ENCODE measurements around the gene ANP32B. TPM values are rescaled to one million over a fixed set of nuclear protein-coding genes. Genes with fewer than 3 reads are reported as not detected.
A peak's percentile ranks its signal among the peaks of the same experiment; 100 is the strongest.
"Not testable (repeated sequence)": the region's sequence is repeated elsewhere in the genome, so short reads cannot be mapped to it uniquely, and the experiment has no call there.

ANP32B gene
- total RNA-seq, 2 donors from 2014 or later, result 143 to 158 TPM

GRCh38 chr9:98010445-98010844 is 27.3 kb downstream of the ANP32B start:
- ATAC-seq, result peak; percentile 55
- peak overlapping the region; percentile 94 for H3K27ac Mint-ChIP-seq
- peaks cover 12% of the 10 kb centered on the region for H3K36me3 Mint-ChIP-seq (ENCODE audit: low read depth)
- peaks cover 9% of the 10 kb centered on the region for H3K4me1 Mint-ChIP-seq
- no peaks in the 10 kb centered on the region for H3K9me3 ChIP-seq (ENCODE audit: control insufficient read depth, low read length, poor library complexity, severe bottlenecking)
- no peaks in the 10 kb centered on the region for H3K27me3 Mint-ChIP-seq
- no peak overlapping the region for H3K4me3 Mint-ChIP-seq
- no peak for DNase-seq

DNA sequence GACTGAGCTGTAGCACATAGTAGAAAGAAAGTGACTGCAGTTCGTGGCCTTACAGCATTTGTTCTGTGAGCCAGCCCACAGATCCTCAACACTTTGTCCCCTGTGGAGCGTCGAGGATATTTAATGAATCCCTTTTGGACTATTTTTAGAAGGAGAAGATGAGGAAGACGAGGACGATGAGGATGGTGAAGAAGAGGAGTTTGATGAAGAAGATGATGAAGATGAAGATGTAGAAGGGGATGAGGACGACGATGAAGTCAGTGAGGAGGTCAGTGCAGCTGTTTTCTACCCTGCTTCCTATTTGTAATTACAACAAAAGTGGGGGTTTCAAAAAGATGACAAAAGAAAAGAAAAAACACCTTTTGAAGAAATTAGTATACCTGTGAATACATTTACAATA is 28.0 kb downstream of the ANP32B start:
- H3K27me3 Mint-ChIP-seq, result no peaks in the 10 kb centered on the region
- H3K27ac Mint-ChIP-seq, result peak overlapping the region; percentile 83
- H3K4me1 Mint-ChIP-seq, result peaks cover 9% of the 10 kb centered on the region
- H3K36me3 Mint-ChIP-seq (ENCODE audit: low read depth), result peaks cover 14% of the 10 kb centered on the region
- DNase-seq, result no peak
- no peak for ATAC-seq
- no peaks in the 10 kb centered on the region for H3K9me3 ChIP-seq (ENCODE audit: control insufficient read depth, low read length, poor library complexity, severe bottlenecking)
- no peak overlapping the region for H3K4me3 Mint-ChIP-seq

- H3K4me3 Mint-ChIP-seq, result no peak overlapping the region
- DNase-seq, result no peak
- H3K27ac Mint-ChIP-seq, result no peak overlapping the region
Observed at GRCh38 chr9:98016137-98016680, 33.1 kb downstream of the ANP32B start.

GRCh38 chr9:98017306-98017705 is 34.2 kb downstream of the ANP32B start:
- Mint-ChIP-seq H3K27me3 (no peaks in the 10 kb centered on the region), H3K4me3 (no peak overlapping the region), H3K36me3 (ENCODE audit: low read depth) (peaks cover 16% of the 10 kb centered on the region), H3K27ac (peak overlapping the region; percentile 67), H3K4me1 (no peaks in the 10 kb centered on the region)
- no peak for DNase-seq
- ATAC-seq, result no peak
- H3K9me3 ChIP-seq (ENCODE audit: control insufficient read depth, low read length, poor library complexity, severe bottlenecking), result no peaks in the 10 kb centered on the region

More at GRCh38 chr9:98016137-98016680, 33.1 kb downstream of the ANP32B start:
- peaks cover 13% of the 10 kb centered on the region for H3K36me3 Mint-ChIP-seq (ENCODE audit: low read depth)
- no peaks in the 10 kb centered on the region for H3K9me3 ChIP-seq (ENCODE audit: control insufficient read depth, low read length, poor library complexity, severe bottlenecking)
- H3K27me3 Mint-ChIP-seq, result no peaks in the 10 kb centered on the region
- peaks cover under 1% of the 10 kb centered on the region for H3K4me1 Mint-ChIP-seq
- no peak for ATAC-seq

- no peaks in the 10 kb centered on the region for H3K9me3 ChIP-seq (ENCODE audit: control insufficient read depth, low read length, poor library complexity, severe bottlenecking)
- no peak overlapping the region for H3K4me3 Mint-ChIP-seq
- DNase-seq (no peak), ATAC-seq (no peak)
- peak overlapping the region; percentile 67 for H3K27ac Mint-ChIP-seq
- H3K4me1 Mint-ChIP-seq, result no peaks in the 10 kb centered on the region
- peaks cover 16% of the 10 kb centered on the region for H3K36me3 Mint-ChIP-seq (ENCODE audit: low read depth)
- no peaks in the 10 kb centered on the region for H3K27me3 Mint-ChIP-seq
Observed at GRCh38 chr9:98018347-98018746, 35.2 kb downstream of the ANP32B start.

- Mint-ChIP-seq H3K4me1 (no peaks in the 10 kb centered on the region), H3K36me3 (ENCODE audit: low read depth) (peaks cover 16% of the 10 kb centered on the region), H3K27ac (peak overlapping the region; percentile 21), H3K27me3 (no peaks in the 10 kb centered on the region), H3K4me3 (no peak overlapping the region)
- DNase-seq, result no peak
- ATAC-seq, result no peak
- H3K9me3 ChIP-seq (ENCODE audit: control insufficient read depth, low read length, poor library complexity, severe bottlenecking), result no peaks in the 10 kb centered on the region
Observed at GRCh38 chr9:98019098-98019497, 36.0 kb downstream of the ANP32B start.

GRCh38 chr9:98019869-98020268 is 36.7 kb downstream of the ANP32B start:
- peaks cover 17% of the 10 kb centered on the region for H3K36me3 Mint-ChIP-seq (ENCODE audit: low read depth)
- not testable (repeated sequence) for H3K9me3 ChIP-seq (ENCODE audit: control insufficient read depth, low read length, poor library complexity, severe bottlenecking); H3K4me3 Mint-ChIP-seq; H3K27me3 Mint-ChIP-seq; ATAC-seq; DNase-seq; H3K27ac Mint-ChIP-seq; H3K4me1 Mint-ChIP-seq

- no peak overlapping the region for H3K4me3 Mint-ChIP-seq
- DNase-seq (no peak), ATAC-seq (no peak)
- H3K36me3 Mint-ChIP-seq (ENCODE audit: low read depth), result peaks cover 17% of the 10 kb centered on the region
- peaks cover 3% of the 10 kb centered on the region for H3K4me1 Mint-ChIP-seq
- no peaks in the 10 kb centered on the region for H3K27me3 Mint-ChIP-seq
- no peak overlapping the region for H3K27ac Mint-ChIP-seq
- H3K9me3 ChIP-seq (ENCODE audit: control insufficient read depth, low read length, poor library complexity, severe bottlenecking), result no peaks in the 10 kb centered on the region
Observed at GRCh38 chr9:98020476-98021145, 37.5 kb downstream of the ANP32B start.

DNA sequence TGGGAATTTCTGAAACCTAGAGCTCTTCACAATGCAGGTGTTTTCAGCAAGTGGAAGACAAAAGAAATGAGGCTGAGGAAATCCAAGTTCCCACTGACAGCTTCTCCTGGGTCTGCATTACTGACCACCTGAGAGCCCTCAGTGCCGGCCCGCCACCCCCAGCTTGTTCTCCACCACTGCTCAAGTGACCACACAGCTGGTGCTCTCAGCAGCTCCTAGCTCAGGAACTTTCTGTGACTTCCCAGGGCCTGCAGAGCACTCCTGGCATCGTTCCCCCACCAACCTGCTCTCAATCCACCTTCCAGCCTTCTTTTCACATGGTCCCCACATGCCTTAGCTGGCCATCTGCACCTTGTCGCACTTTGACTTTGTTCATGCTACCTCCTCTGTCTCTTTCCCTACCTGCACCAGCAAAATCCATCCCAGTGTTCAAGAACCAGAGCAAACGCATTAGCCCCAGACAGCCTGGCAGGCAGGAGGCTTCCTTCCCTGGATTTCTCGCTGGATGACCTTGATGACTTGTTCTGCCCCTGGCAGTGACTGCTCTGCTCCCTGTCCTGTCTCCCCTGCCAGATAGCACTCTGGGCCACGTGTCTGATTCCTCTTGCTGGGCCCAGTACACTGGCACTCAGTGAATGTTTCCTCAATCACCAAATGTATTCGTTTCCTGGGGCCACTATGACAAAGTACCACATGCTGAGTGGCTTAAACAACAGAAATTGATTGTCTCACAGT is 38.3 kb downstream of the ANP32B start:
- ATAC-seq, result no peak
- no peak overlapping the region for H3K27ac Mint-ChIP-seq
- no peak overlapping the region for H3K4me3 Mint-ChIP-seq
- DNase-seq, result no peak
- H3K4me1 Mint-ChIP-seq, result peaks cover 6% of the 10 kb centered on the region
- H3K36me3 Mint-ChIP-seq (ENCODE audit: low read depth), result peaks cover 13% of the 10 kb centered on the region
- H3K9me3 ChIP-seq (ENCODE audit: control insufficient read depth, low read length, poor library complexity, severe bottlenecking), result no peaks in the 10 kb centered on the region
- no peaks in the 10 kb centered on the region for H3K27me3 Mint-ChIP-seq

GRCh38 chr9:98022447-98022846 is 39.3 kb downstream of the ANP32B start:
- no peaks in the 10 kb centered on the region for H3K9me3 ChIP-seq (ENCODE audit: control insufficient read depth, low read length, poor library complexity, severe bottlenecking)
- DNase-seq (no peak), ATAC-seq (no peak)
- Mint-ChIP-seq H3K27ac (peak overlapping the region; percentile 51), H3K36me3 (ENCODE audit: low read depth) (peaks cover 11% of the 10 kb centered on the region), H3K4me3 (no peak overlapping the region), H3K4me1 (peaks cover 6% of the 10 kb centered on the region), H3K27me3 (no peaks in the 10 kb centered on the region)

DNA sequence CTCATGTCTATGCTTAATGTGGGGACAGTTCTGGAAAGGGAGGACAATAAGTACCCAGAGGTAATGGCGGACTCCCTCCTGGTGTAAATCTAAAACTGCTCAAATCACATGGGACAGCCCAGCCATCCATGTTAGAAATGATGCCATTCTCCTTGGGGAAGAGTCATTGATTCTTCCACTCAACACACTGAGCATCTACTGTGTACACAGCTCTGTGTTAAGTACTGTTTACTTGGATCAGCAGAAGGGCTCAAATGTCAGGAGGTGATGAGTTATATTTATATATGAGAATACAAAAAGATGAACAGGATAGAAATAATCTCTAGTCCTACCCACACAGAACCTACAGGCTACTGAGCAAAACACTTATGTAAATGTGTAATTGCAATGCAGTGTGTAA is 41.6 kb downstream of the ANP32B start:
- Mint-ChIP-seq H3K27ac (peak overlapping the region; percentile 70), H3K4me3 (no peak overlapping the region), H3K4me1 (peaks cover 8% of the 10 kb centered on the region), H3K36me3 (ENCODE audit: low read depth) (peaks cover 9% of the 10 kb centered on the region), H3K27me3 (no peaks in the 10 kb centered on the region)
- DNase-seq, result no peak
- no peak for ATAC-seq
- no peaks in the 10 kb centered on the region for H3K9me3 ChIP-seq (ENCODE audit: control insufficient read depth, low read length, poor library complexity, severe bottlenecking)

DNA sequence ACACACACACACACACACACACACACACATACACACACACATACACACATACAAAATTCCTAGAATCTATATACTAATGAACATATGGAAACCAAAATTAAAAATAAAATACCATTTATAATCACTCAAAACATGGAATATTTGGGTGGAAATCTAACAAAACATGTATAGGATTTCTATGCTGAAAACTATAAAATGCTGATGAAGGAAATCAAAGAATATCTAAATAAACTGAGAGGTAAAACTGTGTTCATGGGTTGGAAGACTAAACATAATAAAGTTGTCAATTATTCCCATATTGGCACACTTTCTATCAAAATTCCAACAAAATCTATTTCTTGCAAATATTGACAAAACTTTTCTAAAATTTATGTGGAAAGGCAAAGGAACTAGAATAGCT is 48.0 kb downstream of the ANP32B start:
- no peak for DNase-seq
- peaks cover 11% of the 10 kb centered on the region for H3K4me1 Mint-ChIP-seq
- H3K4me3 Mint-ChIP-seq, result no peak overlapping the region
- no peaks in the 10 kb centered on the region for H3K27me3 Mint-ChIP-seq
- no peak overlapping the region for H3K27ac Mint-ChIP-seq
- no peak for ATAC-seq
- H3K36me3 Mint-ChIP-seq (ENCODE audit: low read depth), result peaks cover 2% of the 10 kb centered on the region
- no peaks in the 10 kb centered on the region for H3K9me3 ChIP-seq (ENCODE audit: control insufficient read depth, low read length, poor library complexity, severe bottlenecking)

GRCh38 chr9:98031935-98032334 is 48.8 kb downstream of the ANP32B start:
- ATAC-seq, result no peak
- peaks cover 2% of the 10 kb centered on the region for H3K36me3 Mint-ChIP-seq (ENCODE audit: low read depth)

More at GRCh38 chr9:98031935-98032334, 48.8 kb downstream of the ANP32B start:
- Mint-ChIP-seq H3K27me3 (no peaks in the 10 kb centered on the region), H3K4me3 (no peak overlapping the region), H3K27ac (no peak overlapping the region), H3K4me1 (peaks cover 11% of the 10 kb centered on the region)
- no peaks in the 10 kb centered on the region for H3K9me3 ChIP-seq (ENCODE audit: control insufficient read depth, low read length, poor library complexity, severe bottlenecking)
- DNase-seq, result no peak
